Lower leg skin (tissue), 3 donors: ENCODE results near the gene CSF1R.

Source experiments
- POLR2A ChIP-seq, 2 donors: fragments of 450-650 bp; IDR thresholded peaks; one replicate each; pipeline ENCODE4 v1.6.1; 2016 to 2017; ENCODE audit warnings: antibody characterized with exemption in 2 of 2, mild to moderate bottlenecking in 1 of 2, moderate library complexity in 1 of 2
- TF ChIP-seq, protein P1 (sequence below), 3 donors: fragments of 450-650 bp; IDR thresholded peaks; one replicate each; pipeline ENCODE4 v1.5.1; 2016; ENCODE audit warnings: antibody characterized with exemption in 3 of 3, mild to moderate bottlenecking in 3 of 3, moderate library complexity in 2 of 3

DNA sequence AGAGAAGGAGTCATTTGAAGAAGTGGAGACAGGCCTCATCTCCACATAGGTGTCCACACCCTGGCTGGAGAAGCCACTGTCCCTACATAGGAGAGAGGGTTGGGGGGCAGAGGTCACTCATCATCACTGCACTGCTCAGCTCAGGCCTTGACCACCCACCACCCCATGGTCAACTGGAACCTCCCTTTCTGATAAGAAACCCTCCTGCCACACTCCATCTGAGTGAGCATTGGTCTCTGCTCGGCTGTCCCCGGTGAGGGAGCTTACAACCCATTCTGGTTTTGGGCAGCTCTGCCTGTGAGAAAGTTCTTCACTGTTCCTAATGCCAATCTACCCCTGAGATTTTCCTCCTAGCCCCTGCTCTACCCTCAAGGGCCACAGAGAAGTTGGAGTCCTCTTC, 28.8 kb downstream of the CSF1R start:
- TF ChIP-seq, protein P1, sequence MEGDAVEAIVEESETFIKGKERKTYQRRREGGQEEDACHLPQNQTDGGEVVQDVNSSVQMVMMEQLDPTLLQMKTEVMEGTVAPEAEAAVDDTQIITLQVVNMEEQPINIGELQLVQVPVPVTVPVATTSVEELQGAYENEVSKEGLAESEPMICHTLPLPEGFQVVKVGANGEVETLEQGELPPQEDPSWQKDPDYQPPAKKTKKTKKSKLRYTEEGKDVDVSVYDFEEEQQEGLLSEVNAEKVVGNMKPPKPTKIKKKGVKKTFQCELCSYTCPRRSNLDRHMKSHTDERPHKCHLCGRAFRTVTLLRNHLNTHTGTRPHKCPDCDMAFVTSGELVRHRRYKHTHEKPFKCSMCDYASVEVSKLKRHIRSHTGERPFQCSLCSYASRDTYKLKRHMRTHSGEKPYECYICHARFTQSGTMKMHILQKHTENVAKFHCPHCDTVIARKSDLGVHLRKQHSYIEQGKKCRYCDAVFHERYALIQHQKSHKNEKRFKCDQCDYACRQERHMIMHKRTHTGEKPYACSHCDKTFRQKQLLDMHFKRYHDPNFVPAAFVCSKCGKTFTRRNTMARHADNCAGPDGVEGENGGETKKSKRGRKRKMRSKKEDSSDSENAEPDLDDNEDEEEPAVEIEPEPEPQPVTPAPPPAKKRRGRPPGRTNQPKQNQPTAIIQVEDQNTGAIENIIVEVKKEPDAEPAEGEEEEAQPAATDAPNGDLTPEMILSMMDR (IDR thresholded peaks at IDR 0.05): no peak
- TF ChIP-seq POLR2A (IDR thresholded peaks at IDR 0.05): no peak
